MM.1S (cell line): ENCODE data around the gene GABARAPL2.

ENCODE experiments used
- DNase-seq: peaks from one replicate; pipeline ENCODE4 v3.0.0-alpha.2; 2015
- H2AFZ ChIP-seq: fragments of 300-600 bp; sonication (generic); 2 replicates; pipeline ENCODE4 v1.6.0; 2016; ENCODE audit warnings: antibody characterized with exemption, low read length
- H3F3A ChIP-seq: fragments of 300-600 bp; sonication (generic); 2 replicates; pipeline ENCODE4 v1.6.1; 2016; ENCODE audit warnings: mild to moderate bottlenecking, antibody characterized with exemption, low read length, moderate library complexity, mixed read lengths; ENCODE audit not compliant: insufficient read depth
- H3K27ac ChIP-seq: fragments of 300-600 bp; sonication (generic); 2 replicates; pipeline ENCODE4 v1.5.1; 2016; ENCODE audit warnings: mild to moderate bottlenecking, low read length
- H3K27me3 ChIP-seq: fragments of 300-600 bp; sonication (generic); replicated peaks from 2 replicates; pipeline ENCODE4 v1.6.0; 2016; ENCODE audit warnings: low read length; ENCODE audit not compliant: insufficient read depth
- H3K36me3 ChIP-seq: fragments of 300-600 bp; sonication (generic); replicated peaks from 2 replicates; pipeline ENCODE4 v1.6.1; 2016; ENCODE audit warnings: mild to moderate bottlenecking, low read length, mixed read lengths; ENCODE audit not compliant: insufficient read depth
- H3K4me1 ChIP-seq: fragments of 300-600 bp; sonication (generic); 2 replicates; pipeline ENCODE4 v1.6.1; 2016; ENCODE audit warnings: low read length, mixed read lengths
- H3K4me2 ChIP-seq: fragments of 300-600 bp; sonication (generic); 2 replicates; pipeline ENCODE4 v1.6.0; 2016; ENCODE audit warnings: low read depth, low read length
- H3K4me3 ChIP-seq: fragments of 300-600 bp; sonication (generic); 2 replicates; pipeline ENCODE4 v1.5.1; 2016; ENCODE audit warnings: low read length, mixed read lengths
- H3K79me2 ChIP-seq: fragments of 300-600 bp; sonication (generic); 2 replicates; pipeline ENCODE4 v1.6.1; 2016; ENCODE audit warnings: mixed run types, low read length, mixed read lengths
- H3K9ac ChIP-seq: fragments of 300-600 bp; sonication (generic); 2 replicates; pipeline ENCODE4 v1.6.1; 2016; ENCODE audit warnings: low read length, mixed read lengths
- H3K9me2 ChIP-seq: fragments of 300-600 bp; sonication (generic); replicated peaks from 2 replicates; pipeline ENCODE4 v1.6.1; 2016; ENCODE audit warnings: mild to moderate bottlenecking, low read length, mixed read lengths; ENCODE audit not compliant: insufficient read depth
- H3K9me3 ChIP-seq: fragments of 300-600 bp; sonication (generic); replicated peaks from 2 replicates; pipeline ENCODE4 v1.6.1; 2016; ENCODE audit warnings: mild to moderate bottlenecking, low read length, mixed read lengths; ENCODE audit not compliant: insufficient read depth
- H4K20me1 ChIP-seq: fragments of 300-600 bp; sonication (generic); 2 replicates; pipeline ENCODE4 v1.6.1; 2016; ENCODE audit warnings: mild to moderate bottlenecking, low read length, moderate library complexity, mixed read lengths; ENCODE audit not compliant: insufficient read depth
- EZH2 ChIP-seq: fragments of 300-600 bp; sonication (generic); optimal IDR thresholded peaks from 2 replicates; pipeline ENCODE3; 2017; ENCODE audit warnings: low read depth, mild to moderate bottlenecking, antibody characterized with exemption, low read length, mixed read lengths
- EZH2phosphoT487 ChIP-seq: fragments of 300-600 bp; sonication (generic); IDR thresholded peaks from 2 replicates; pipeline ENCODE4 v1.6.1; 2018; ENCODE audit warnings: antibody characterized with exemption, low read length
- TF ChIP-seq, protein P1 (sequence below): fragments of 300-600 bp; sonication (generic); IDR thresholded peaks from 2 replicates; pipeline ENCODE4 v1.5.1; 2016; ENCODE audit warnings: antibody characterized with exemption, low read length, mixed read lengths

GABARAPL2 gene

DNA sequence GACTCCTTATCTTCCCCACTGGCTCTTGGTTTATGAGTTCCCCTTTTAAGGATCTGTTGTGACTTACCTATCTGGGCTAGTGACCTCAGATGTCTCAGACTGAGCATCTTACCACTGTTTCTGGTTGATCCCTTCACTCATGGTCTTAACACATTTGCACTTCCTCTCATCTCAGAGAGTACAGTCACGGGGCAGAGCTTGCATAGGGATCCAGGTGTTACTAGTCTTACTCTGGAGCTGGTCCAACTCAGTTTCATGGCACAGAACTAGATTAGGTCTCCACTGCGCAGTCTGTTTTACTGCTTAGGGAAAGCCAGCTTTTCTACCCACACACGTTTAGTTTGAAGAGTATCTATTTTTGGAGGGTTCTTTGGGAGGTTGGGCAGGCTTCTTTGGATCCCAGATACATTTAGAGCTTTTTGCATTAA is 10.2 kb downstream of the GABARAPL2 start:
- no peak overlapping the region for H3K9ac ChIP-seq
- H3F3A ChIP-seq, result no peaks in the 10 kb centered on the region
- H3K4me2 ChIP-seq, result no peak overlapping the region
- H3K4me3 ChIP-seq, result no peak overlapping the region
- no peaks in the 10 kb centered on the region for H3K36me3 ChIP-seq
- no peaks in the 10 kb centered on the region for H3K9me2 ChIP-seq
- H3K27me3 ChIP-seq, result no peaks in the 10 kb centered on the region
- no peaks in the 10 kb centered on the region for H3K4me1 ChIP-seq
- no peaks in the 10 kb centered on the region for H3K79me2 ChIP-seq
- TF ChIP-seq EZH2, result no peak
- TF ChIP-seq, protein P1, sequence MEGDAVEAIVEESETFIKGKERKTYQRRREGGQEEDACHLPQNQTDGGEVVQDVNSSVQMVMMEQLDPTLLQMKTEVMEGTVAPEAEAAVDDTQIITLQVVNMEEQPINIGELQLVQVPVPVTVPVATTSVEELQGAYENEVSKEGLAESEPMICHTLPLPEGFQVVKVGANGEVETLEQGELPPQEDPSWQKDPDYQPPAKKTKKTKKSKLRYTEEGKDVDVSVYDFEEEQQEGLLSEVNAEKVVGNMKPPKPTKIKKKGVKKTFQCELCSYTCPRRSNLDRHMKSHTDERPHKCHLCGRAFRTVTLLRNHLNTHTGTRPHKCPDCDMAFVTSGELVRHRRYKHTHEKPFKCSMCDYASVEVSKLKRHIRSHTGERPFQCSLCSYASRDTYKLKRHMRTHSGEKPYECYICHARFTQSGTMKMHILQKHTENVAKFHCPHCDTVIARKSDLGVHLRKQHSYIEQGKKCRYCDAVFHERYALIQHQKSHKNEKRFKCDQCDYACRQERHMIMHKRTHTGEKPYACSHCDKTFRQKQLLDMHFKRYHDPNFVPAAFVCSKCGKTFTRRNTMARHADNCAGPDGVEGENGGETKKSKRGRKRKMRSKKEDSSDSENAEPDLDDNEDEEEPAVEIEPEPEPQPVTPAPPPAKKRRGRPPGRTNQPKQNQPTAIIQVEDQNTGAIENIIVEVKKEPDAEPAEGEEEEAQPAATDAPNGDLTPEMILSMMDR, result no peak
- TF ChIP-seq EZH2phosphoT487, result no peak
- H3K27ac ChIP-seq, result no peak overlapping the region
- DNase-seq, result no peak
- no peaks in the 10 kb centered on the region for H3K9me3 ChIP-seq
- no peak overlapping the region for H2AFZ ChIP-seq
- H4K20me1 ChIP-seq, result no peaks in the 10 kb centered on the region

DNA sequence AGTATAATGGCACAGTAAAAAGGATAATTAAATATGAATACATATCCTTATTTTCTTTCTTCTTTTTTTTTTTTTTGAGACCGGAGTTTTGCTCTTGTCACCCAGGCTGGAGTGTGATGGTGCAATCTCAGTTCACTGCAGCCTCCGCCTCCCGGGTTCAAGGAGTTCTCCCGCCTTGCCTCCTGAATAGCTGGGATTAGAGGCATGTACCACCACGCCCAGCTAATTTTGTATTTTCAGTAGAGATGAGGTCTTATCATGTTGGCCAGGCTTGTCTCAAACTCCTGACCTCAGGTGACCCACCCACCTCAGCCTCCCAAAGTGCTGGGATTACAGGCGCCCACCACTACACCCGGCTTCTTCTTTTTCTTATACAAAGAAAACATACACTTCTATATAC is 12.0 kb downstream of the GABARAPL2 start:
- no peak for DNase-seq
- no peak overlapping the region for H3K27ac ChIP-seq
- no peak overlapping the region for H3K4me3 ChIP-seq
- no peak overlapping the region for H3K9ac ChIP-seq
- H3K4me2 ChIP-seq, result no peak overlapping the region
- TF ChIP-seq, protein P1, result no peak
- TF ChIP-seq EZH2phosphoT487, result no peak
- no peak for TF ChIP-seq EZH2
- H3K79me2 ChIP-seq, result no peaks in the 10 kb centered on the region
- no peaks in the 10 kb centered on the region for H3K36me3 ChIP-seq
- H2AFZ ChIP-seq, result no peak overlapping the region
- no peaks in the 10 kb centered on the region for H3F3A ChIP-seq
- H3K9me3 ChIP-seq, result no peaks in the 10 kb centered on the region
- H3K4me1 ChIP-seq, result no peaks in the 10 kb centered on the region
- H3K27me3 ChIP-seq, result no peaks in the 10 kb centered on the region
- H4K20me1 ChIP-seq, result no peaks in the 10 kb centered on the region
- no peaks in the 10 kb centered on the region for H3K9me2 ChIP-seq

DNA sequence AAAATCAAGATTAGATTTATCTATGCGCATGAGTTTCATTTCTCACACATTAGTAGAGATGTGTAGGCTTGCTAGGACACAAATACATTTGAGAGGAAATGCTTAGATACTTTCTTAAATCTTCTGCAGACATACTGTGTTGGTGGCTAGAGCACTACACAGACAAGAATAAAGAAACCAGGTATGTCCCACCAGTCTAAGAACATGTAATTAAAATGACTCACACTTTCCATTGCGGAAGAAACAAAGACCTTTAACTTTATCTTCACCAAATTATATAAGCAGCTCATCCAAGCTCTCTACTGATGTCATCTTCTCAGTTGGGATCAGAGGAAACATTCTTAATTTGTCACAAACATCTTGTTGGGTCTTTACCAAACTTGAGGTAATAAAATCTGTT is 12.5 kb downstream of the GABARAPL2 start:
- Histone ChIP-seq H3K27ac (no peak overlapping the region), H3K36me3 (no peaks in the 10 kb centered on the region), H3K27me3 (no peaks in the 10 kb centered on the region), H2AFZ (no peak overlapping the region), H3K79me2 (no peaks in the 10 kb centered on the region), H4K20me1 (no peaks in the 10 kb centered on the region), H3K4me1 (no peaks in the 10 kb centered on the region), H3K4me3 (no peak overlapping the region), H3K9me2 (no peaks in the 10 kb centered on the region), H3K9me3 (no peaks in the 10 kb centered on the region), H3F3A (no peaks in the 10 kb centered on the region), H3K9ac (no peak overlapping the region), H3K4me2 (no peak overlapping the region)
- TF ChIP-seq, protein P1, result no peak
- TF ChIP-seq EZH2phosphoT487, result no peak
- TF ChIP-seq EZH2, result no peak
- no peak for DNase-seq
